RCC 7860 (cell line): Measurements from ENCODE around the gene ST6GALNAC1.
A peak's percentile ranks its signal among the peaks of the same experiment; 100 is the strongest.

Experiments
- DNase-seq: peaks from one replicate; pipeline ENCODE4 v3.0.0-alpha.2; 2015; ENCODE audit warnings: low spot score
- FAIRE-seq: peaks from 2 replicates; lab custom pipeline; 2012; peaks lifted over from hg19 to GRCh38; lab: Jason Lieb, UNC

Gene ST6GALNAC1

GRCh38 chr17:76677406-76677805 is 33.8 kb upstream of the ST6GALNAC1 start:
- FAIRE-seq (no peak), DNase-seq (no peak)

- no peak for FAIRE-seq
- DNase-seq = no peak
These were observed 33.1 kb upstream of the ST6GALNAC1 start for GRCh38 chr17:76676629-76677028.

- FAIRE-seq (no peak), DNase-seq (no peak)
These were observed 32.1 kb upstream of the ST6GALNAC1 start for GRCh38 chr17:76675648-76676047.

GRCh38 chr17:76674600-76674999 is 31.0 kb upstream of the ST6GALNAC1 start:
- FAIRE-seq = no peak
- no peak for DNase-seq

GRCh38 chr17:76673729-76674128 is 30.2 kb upstream of the ST6GALNAC1 start:
- FAIRE-seq (no peak), DNase-seq (no peak)

GRCh38 chr17:76672892-76673291 is 29.3 kb upstream of the ST6GALNAC1 start:
- FAIRE-seq (no peak), DNase-seq (no peak)

GRCh38 chr17:76672270-76672851 is 28.8 kb upstream of the ST6GALNAC1 start:
- FAIRE-seq (no peak), DNase-seq (no peak)

- no peak for FAIRE-seq
- DNase-seq = no peak
These were observed 28.3 kb upstream of the ST6GALNAC1 start for GRCh38 chr17:76671912-76672262.

GRCh38 chr17:76671123-76671911 is 27.8 kb upstream of the ST6GALNAC1 start:
- FAIRE-seq (peak; percentile 92), DNase-seq (peak; percentile 98)

- FAIRE-seq (peak; percentile 74), DNase-seq (peak; percentile 61)
These were observed 27.2 kb upstream of the ST6GALNAC1 start for GRCh38 chr17:76670718-76671122.

- FAIRE-seq = no peak
- DNase-seq = no peak
These were observed 26.6 kb upstream of the ST6GALNAC1 start for GRCh38 chr17:76670020-76670717.

GRCh38 chr17:76667786-76668453 is 24.4 kb upstream of the ST6GALNAC1 start:
- FAIRE-seq = no peak

GRCh38 chr17:76667491-76667755 is 23.9 kb upstream of the ST6GALNAC1 start:
- DNase-seq = no peak
- FAIRE-seq = no peak

More at GRCh38 chr17:76667786-76668453, 24.4 kb upstream of the ST6GALNAC1 start:
- DNase-seq = no peak

- FAIRE-seq (no peak), DNase-seq (no peak)
These were observed 17.1 kb upstream of the ST6GALNAC1 start for GRCh38 chr17:76660656-76661042.

- FAIRE-seq = peak; percentile 32
- DNase-seq = peak; percentile 52
These were observed 16.5 kb upstream of the ST6GALNAC1 start for GRCh38 chr17:76659928-76660655.

- DNase-seq = no peak
- FAIRE-seq = no peak
These were observed 14.7 kb upstream of the ST6GALNAC1 start for GRCh38 chr17:76658242-76658662.

GRCh38 chr17:76657505-76658241 is 14.1 kb upstream of the ST6GALNAC1 start:
- DNase-seq (no peak), FAIRE-seq (no peak)

- DNase-seq (no peak), FAIRE-seq (no peak)
These were observed 10.9 kb upstream of the ST6GALNAC1 start for GRCh38 chr17:76654408-76654807.

- FAIRE-seq (no peak), DNase-seq (no peak)
These were observed 6.9 kb upstream of the ST6GALNAC1 start for GRCh38 chr17:76650504-76650903.

- DNase-seq (no peak), FAIRE-seq (no peak)
These were observed 3.2 kb upstream of the ST6GALNAC1 start for GRCh38 chr17:76646712-76647111.
